Endothelial cell of umbilical vein (primary cell): ENCODE data around the gene BORCS5. TPM values are rescaled to one million over a fixed set of nuclear protein-coding genes. Genes with fewer than 3 reads are reported as not detected.

Experiments used
- BruUV-seq: library from RNA; stranded (reverse); fragments of 400-500 nt; replicated peaks from 2 replicates; lab custom pipeline; 2021; lab: Mats Ljungman, UMichigan
- CTCF ChIA-PET: fragments of 300-600, 350-600 bp; sonication (Branson Sonifier 250); formaldehyde crosslinking; loops from one replicate; lab custom pipeline; 2021; ENCODE audit warnings: antibody characterized with exemption, inconsistent platforms; lab: Charles Lee
- POLR2A ChIA-PET: fragments of 300-600, 350-600 bp; sonication (Branson Sonifier 250); formaldehyde crosslinking; loops from one replicate; lab custom pipeline; 2021; ENCODE audit warnings: antibody characterized with exemption, inconsistent platforms; lab: Charles Lee
- DNase-seq: peaks from one replicate; pipeline ENCODE4 v3.0.0-alpha.2; 2011; ENCODE audit warnings: low read depth, low spot score
- FAIRE-seq: peaks from 2 replicates; lab custom pipeline; 2011; peaks lifted over from hg19 to GRCh38; lab: Jason Lieb, UNC
- H2AFZ ChIP-seq: 2 replicates; pipeline ENCODE4 v1.6.0; 2012; ENCODE audit warnings: low read depth, low read length, control low read depth, inconsistent platforms
- H3K27ac ChIP-seq: 2 replicates; pipeline ENCODE4 v1.5.1; 2011; ENCODE audit warnings: low read depth, mild to moderate bottlenecking, control low read depth, low read length, moderate library complexity; ENCODE audit not compliant: insufficient read depth
- H3K27me3 ChIP-seq, 2 experiments: 2 replicates each; pipeline versions ENCODE4 v1.6.0 to v1.6.1; 2011; ENCODE audit warnings: low read length in 2 of 2, mixed read lengths in 1 of 2; ENCODE audit not compliant: control insufficient read depth in 2 of 2, insufficient read depth in 2 of 2
- H3K36me3 ChIP-seq, 2 experiments: 2 replicates in 1 of 2; 3 replicates in 1 of 2; pipeline ENCODE4 v1.5.1; 2011; ENCODE audit warnings: low read length in 2 of 2, mild to moderate bottlenecking in 1 of 2, moderate library complexity in 1 of 2; ENCODE audit not compliant: control insufficient read depth in 2 of 2, insufficient read depth in 2 of 2; ENCODE audit errors: extremely low read depth in 1 of 2
- H3K4me1 ChIP-seq: 3 replicates; pipeline ENCODE4 v1.5.1; 2011; ENCODE audit warnings: mild to moderate bottlenecking, low read length; ENCODE audit not compliant: control insufficient read depth, insufficient read depth; ENCODE audit errors: extremely low read depth
- H3K4me2 ChIP-seq: 2 replicates; pipeline ENCODE4 v1.6.1; 2011; ENCODE audit warnings: low read length, control low read depth, mixed read lengths; ENCODE audit not compliant: insufficient read depth
- H3K4me3 ChIP-seq, 3 experiments: fragments of 200-600 bp in 1 of 3; sonication (generic), shearing (Covaris generic) in 1 of 3; replicated peaks in 1 of 3; 2 replicates each; pipeline ENCODE4 v1.5.1; 2011 to 2016; ENCODE audit warnings: control low read depth in 3 of 3, low read length in 3 of 3, mild to moderate bottlenecking in 2 of 3, inconsistent platforms in 1 of 3, low read depth in 1 of 3, moderate library complexity in 1 of 3; ENCODE audit not compliant: insufficient read depth in 1 of 3
- H3K79me2 ChIP-seq: 2 replicates; pipeline ENCODE4 v1.6.0; 2012; ENCODE audit warnings: low read length, inconsistent platforms; ENCODE audit not compliant: control insufficient read depth, insufficient read depth
- H3K9ac ChIP-seq: replicated peaks from 2 replicates; pipeline ENCODE3; 2011; ENCODE audit warnings: low read length, control low read depth; ENCODE audit not compliant: insufficient read depth; ENCODE audit errors: extremely low read depth
- H3K9me1 ChIP-seq: replicated peaks from 3 replicates; pipeline ENCODE4 v1.6.0; 2011; ENCODE audit warnings: mild to moderate bottlenecking, low read length; ENCODE audit not compliant: control insufficient read depth, insufficient read depth; ENCODE audit errors: extremely low read depth
- H3K9me3 ChIP-seq: replicated peaks from 2 replicates; pipeline ENCODE4 v1.5.1; 2012; ENCODE audit warnings: low read length, inconsistent platforms; ENCODE audit not compliant: control insufficient read depth, insufficient read depth
- H4K20me1 ChIP-seq: replicated peaks from 2 replicates; pipeline ENCODE3; 2011; ENCODE audit warnings: mild to moderate bottlenecking, low read length; ENCODE audit not compliant: control insufficient read depth, insufficient read depth; ENCODE audit errors: extremely low read depth
- EZH2 ChIP-seq: IDR thresholded peaks from 2 replicates; pipeline ENCODE4 v1.6.1; 2012; ENCODE audit warnings: borderline replicate concordance, low read depth, mild to moderate bottlenecking, moderate library complexity, low read length, inconsistent platforms; ENCODE audit not compliant: severe bottlenecking
- FOS ChIP-seq: IDR thresholded peaks from 2 replicates; pipeline ENCODE4 v1.6.1; 2011; ENCODE audit warnings: mild to moderate bottlenecking, low read length, moderate library complexity, borderline replicate concordance; ENCODE audit not compliant: insufficient read depth
- GATA2 ChIP-seq: IDR thresholded peaks from 2 replicates; pipeline ENCODE4 v1.7.0; 2011; ENCODE audit warnings: low read depth, mild to moderate bottlenecking, moderate library complexity, mixed read lengths, low read length; ENCODE audit not compliant: insufficient read length, insufficient read depth
- JUN ChIP-seq: IDR thresholded peaks from 2 replicates; pipeline ENCODE4 v1.6.1; 2011; ENCODE audit warnings: borderline replicate concordance, low read depth; ENCODE audit not compliant: insufficient read length, insufficient read depth
- MYC ChIP-seq: IDR thresholded peaks from one replicate; pipeline ENCODE4 v1.6.1; 2011; ENCODE audit warnings: mild to moderate bottlenecking, low read depth, low read length
- POLR2A ChIP-seq: IDR thresholded peaks from 2 replicates; pipeline ENCODE4 v1.6.1; 2012; ENCODE audit warnings: low read depth, mild to moderate bottlenecking, control low read depth, low read length
- dilution Hi-C: fragments of 300-500 bp; cut with MboI; formaldehyde crosslinking; loops from one replicate; pipeline ENCODE4 v1.15.0; 2019; ENCODE audit warnings: low sequenced_read_pairs; ENCODE audit not compliant: extremely low pct_ligation_motif_present
- intact Hi-C: fragments of 100-400 bp; cut with micrococcal nuclease; formaldehyde crosslinking; loops from one replicate; pipeline ENCODE4 v1.10.0; 2022
- polyA plus RNA-seq, 4 experiments: library from polyadenylated mRNA; depleted of rRNA in 3 of 4; stranded (reverse) in 3 of 4; unstranded in 1 of 4; fragments of >200 nt; gene quantifications; 2 replicates each; pipeline versions ENCODE4 v1.2.1 to v1.2.3, GENCODE V29; 2011 to 2012; ENCODE audit warnings: missing spikeins in 1 of 4
- total RNA-seq: library from RNA; stranded (reverse); gene quantifications from 2 replicates; pipeline ENCODE4 v1.2.3, GENCODE V29; 2021
- TF ChIP-seq, protein P1 (sequence below): IDR thresholded peaks from 2 replicates; pipeline ENCODE4 v1.6.1; 2011; ENCODE audit not compliant: insufficient read depth, insufficient read length
- TF ChIP-seq, protein P2 (sequence below), 2 donors: IDR thresholded peaks; 1 replicate in 1 of 2; 2 replicates in 1 of 2; pipeline ENCODE4 v1.5.1; 2011; ENCODE audit warnings: low read length in 2 of 2, mild to moderate bottlenecking in 2 of 2, moderate library complexity in 2 of 2, control low read depth in 1 of 2, inconsistent platforms in 1 of 2, low read depth in 1 of 2; ENCODE audit not compliant: insufficient read depth in 1 of 2; ENCODE audit errors: extremely low read depth in 1 of 2

Gene BORCS5
- total and polyA plus RNA-seq, 2 donors (not counting 3 experiments of a cell fraction or from before 2014, with no cell fraction given): 8.3 to 10.5 TPM

DNA sequence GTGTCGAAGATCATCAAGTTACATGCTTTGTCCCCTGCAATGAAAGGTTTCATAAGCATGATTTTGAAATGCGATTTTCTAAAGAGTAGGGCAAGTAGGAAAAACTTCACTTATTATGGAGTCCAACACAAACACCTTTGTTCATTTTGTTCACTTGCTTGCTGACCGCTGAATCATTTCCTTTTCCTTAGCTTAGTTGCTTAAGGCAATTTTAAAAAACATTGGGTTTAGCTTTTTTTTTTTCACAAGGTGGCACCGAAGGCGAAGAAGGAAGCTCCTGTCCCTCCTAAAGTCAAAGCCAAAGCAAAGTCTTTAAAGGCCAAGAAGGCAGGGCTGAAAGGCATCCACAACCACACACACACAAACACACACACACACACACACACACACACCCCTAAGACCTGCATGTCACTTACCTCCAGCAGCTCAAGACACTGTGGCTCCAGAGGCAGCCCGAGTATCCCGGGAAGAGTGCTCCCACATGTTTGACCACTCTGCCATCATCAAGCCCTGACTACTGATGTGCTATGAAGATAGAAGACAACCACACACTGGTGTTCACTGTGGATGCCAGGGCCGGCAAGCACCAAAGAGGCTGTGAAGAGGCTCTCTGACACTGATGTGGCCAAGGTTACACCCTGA is 18.2 kb upstream of the BORCS5 start:
- FAIRE-seq: peak; percentile 93
- no peaks in the 10 kb centered on the region for H4K20me1 ChIP-seq
- H3K4me2 ChIP-seq: peak overlapping the region; percentile 99
- no peaks in the 10 kb centered on the region for H3K27me3 ChIP-seq
- peak overlapping the region; percentile 39 to 94 (median 40) for H3K4me3 ChIP-seq
- H3K36me3 ChIP-seq: peaks cover 0 to 2% of the 10 kb centered on the region in 2 experiments
- intact Hi-C loops (loop anchor here (1.0 to 5.0 kb wide), 3 partner anchors 19 to 691 kb away; partner anchors contain the start of genes BORCS5, ETV6 and GPR19), dilution Hi-C loops (loop anchor here (25.0 kb wide), 1 partner anchor 251 kb away; no protein-coding TSS in a partner anchor)
- BruUV-seq: TSS peak; percentile 64
- DNase-seq: peak; percentile 92
- H3K4me1 ChIP-seq: peaks cover 38% of the 10 kb centered on the region
- H3K9ac ChIP-seq: peak overlapping the region; percentile 98
- peaks cover 31% of the 10 kb centered on the region for H3K79me2 ChIP-seq
- POLR2A ChIA-PET: interaction anchor here (0.6 to 1.9 kb wide), 3 partner anchors 11 to 19 kb away, joined by 4 to 9 read pairs (median 6); partner anchors contain the start of genes BORCS5 and MANSC1
- H3K9me1 ChIP-seq: no peaks in the 10 kb centered on the region
- CTCF ChIA-PET: interaction anchor here (1.0 to 2.0 kb wide), 9 partner anchors 9 to 398 kb away, joined by 3 to 21 read pairs (median 5); partner anchors contain the start of genes BORCS5 and MANSC1
- H3K9me3 ChIP-seq: no peaks in the 10 kb centered on the region
- peak overlapping the region; percentile 98 for H3K27ac ChIP-seq
- peak; percentile 73 for TF ChIP-seq FOS
- TF ChIP-seq, protein P1, sequence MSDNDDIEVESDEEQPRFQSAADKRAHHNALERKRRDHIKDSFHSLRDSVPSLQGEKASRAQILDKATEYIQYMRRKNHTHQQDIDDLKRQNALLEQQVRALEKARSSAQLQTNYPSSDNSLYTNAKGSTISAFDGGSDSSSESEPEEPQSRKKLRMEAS: no peak
- peak; percentile 85 for TF ChIP-seq JUN
- TF ChIP-seq MYC: no peak
- no peak for TF ChIP-seq GATA2
- TF ChIP-seq, protein P2, sequence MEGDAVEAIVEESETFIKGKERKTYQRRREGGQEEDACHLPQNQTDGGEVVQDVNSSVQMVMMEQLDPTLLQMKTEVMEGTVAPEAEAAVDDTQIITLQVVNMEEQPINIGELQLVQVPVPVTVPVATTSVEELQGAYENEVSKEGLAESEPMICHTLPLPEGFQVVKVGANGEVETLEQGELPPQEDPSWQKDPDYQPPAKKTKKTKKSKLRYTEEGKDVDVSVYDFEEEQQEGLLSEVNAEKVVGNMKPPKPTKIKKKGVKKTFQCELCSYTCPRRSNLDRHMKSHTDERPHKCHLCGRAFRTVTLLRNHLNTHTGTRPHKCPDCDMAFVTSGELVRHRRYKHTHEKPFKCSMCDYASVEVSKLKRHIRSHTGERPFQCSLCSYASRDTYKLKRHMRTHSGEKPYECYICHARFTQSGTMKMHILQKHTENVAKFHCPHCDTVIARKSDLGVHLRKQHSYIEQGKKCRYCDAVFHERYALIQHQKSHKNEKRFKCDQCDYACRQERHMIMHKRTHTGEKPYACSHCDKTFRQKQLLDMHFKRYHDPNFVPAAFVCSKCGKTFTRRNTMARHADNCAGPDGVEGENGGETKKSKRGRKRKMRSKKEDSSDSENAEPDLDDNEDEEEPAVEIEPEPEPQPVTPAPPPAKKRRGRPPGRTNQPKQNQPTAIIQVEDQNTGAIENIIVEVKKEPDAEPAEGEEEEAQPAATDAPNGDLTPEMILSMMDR (IDR thresholded peaks at IDR 0.05; ENCODE audit: extremely low read depth in 1 of 2, insufficient read depth in 1 of 2, low read depth in 1 of 2, low read length in 2 of 2): no peak
- TF ChIP-seq EZH2: no peak
- peak; percentile 37 for TF ChIP-seq POLR2A
- peak overlapping the region; percentile 73 for H2AFZ ChIP-seq
